ENCODE results near the gene SET.

SET gene

DNA sequence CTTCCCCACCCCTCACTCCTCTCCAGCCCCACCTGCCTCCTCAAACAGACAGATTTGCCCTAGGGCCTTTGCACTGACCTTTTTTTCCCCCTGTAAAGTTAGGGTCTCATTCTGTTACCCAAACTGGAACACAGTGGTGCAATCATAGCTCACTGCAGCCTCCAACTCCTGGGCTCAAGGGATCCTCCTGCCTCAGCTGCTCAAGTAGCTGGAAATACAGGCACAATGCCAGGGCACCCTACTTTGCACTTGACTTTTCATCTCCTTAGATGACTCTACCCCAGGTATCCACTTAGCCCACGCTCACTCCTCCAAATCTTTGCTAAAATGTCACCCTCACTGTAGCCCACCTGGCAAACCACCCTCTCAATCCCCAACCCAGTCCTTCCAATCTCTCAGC, 34.5 kb upstream of the SET start:
- H3K27ac ChIP-seq (replicated peaks): no peak overlapping the region
- no peaks in the 10 kb centered on the region for H3K27me3 ChIP-seq (ENCODE audit: insufficient read depth, poor library complexity, severe bottlenecking)
- no peak overlapping the region for H3K4me3 ChIP-seq (replicated peaks; ENCODE audit: insufficient read depth, low read length)
- TF ChIP-seq POLR2AphosphoS5 (IDR thresholded peaks at IDR 0.05; ENCODE audit: low read depth) (no peak), GABPA (IDR thresholded peaks at IDR 0.05; ENCODE audit: low read depth) (no peak), SPI1 (IDR thresholded peaks at IDR 0.05; ENCODE audit: borderline replicate concordance, low read depth) (no peak), CTCF (IDR thresholded peaks at IDR 0.05; ENCODE audit: insufficient read depth, low read length) (no peak)
- TF ChIP-seq, protein P1, sequence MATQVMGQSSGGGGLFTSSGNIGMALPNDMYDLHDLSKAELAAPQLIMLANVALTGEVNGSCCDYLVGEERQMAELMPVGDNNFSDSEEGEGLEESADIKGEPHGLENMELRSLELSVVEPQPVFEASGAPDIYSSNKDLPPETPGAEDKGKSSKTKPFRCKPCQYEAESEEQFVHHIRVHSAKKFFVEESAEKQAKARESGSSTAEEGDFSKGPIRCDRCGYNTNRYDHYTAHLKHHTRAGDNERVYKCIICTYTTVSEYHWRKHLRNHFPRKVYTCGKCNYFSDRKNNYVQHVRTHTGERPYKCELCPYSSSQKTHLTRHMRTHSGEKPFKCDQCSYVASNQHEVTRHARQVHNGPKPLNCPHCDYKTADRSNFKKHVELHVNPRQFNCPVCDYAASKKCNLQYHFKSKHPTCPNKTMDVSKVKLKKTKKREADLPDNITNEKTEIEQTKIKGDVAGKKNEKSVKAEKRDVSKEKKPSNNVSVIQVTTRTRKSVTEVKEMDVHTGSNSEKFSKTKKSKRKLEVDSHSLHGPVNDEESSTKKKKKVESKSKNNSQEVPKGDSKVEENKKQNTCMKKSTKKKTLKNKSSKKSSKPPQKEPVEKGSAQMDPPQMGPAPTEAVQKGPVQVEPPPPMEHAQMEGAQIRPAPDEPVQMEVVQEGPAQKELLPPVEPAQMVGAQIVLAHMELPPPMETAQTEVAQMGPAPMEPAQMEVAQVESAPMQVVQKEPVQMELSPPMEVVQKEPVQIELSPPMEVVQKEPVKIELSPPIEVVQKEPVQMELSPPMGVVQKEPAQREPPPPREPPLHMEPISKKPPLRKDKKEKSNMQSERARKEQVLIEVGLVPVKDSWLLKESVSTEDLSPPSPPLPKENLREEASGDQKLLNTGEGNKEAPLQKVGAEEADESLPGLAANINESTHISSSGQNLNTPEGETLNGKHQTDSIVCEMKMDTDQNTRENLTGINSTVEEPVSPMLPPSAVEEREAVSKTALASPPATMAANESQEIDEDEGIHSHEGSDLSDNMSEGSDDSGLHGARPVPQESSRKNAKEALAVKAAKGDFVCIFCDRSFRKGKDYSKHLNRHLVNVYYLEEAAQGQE (IDR thresholded peaks at IDR 0.05; ENCODE audit: insufficient replicate concordance, low read depth): no peak
- no peak for DNase-seq (ENCODE audit: low read depth in 1 of 2, low spot score in 1 of 2)

DNA sequence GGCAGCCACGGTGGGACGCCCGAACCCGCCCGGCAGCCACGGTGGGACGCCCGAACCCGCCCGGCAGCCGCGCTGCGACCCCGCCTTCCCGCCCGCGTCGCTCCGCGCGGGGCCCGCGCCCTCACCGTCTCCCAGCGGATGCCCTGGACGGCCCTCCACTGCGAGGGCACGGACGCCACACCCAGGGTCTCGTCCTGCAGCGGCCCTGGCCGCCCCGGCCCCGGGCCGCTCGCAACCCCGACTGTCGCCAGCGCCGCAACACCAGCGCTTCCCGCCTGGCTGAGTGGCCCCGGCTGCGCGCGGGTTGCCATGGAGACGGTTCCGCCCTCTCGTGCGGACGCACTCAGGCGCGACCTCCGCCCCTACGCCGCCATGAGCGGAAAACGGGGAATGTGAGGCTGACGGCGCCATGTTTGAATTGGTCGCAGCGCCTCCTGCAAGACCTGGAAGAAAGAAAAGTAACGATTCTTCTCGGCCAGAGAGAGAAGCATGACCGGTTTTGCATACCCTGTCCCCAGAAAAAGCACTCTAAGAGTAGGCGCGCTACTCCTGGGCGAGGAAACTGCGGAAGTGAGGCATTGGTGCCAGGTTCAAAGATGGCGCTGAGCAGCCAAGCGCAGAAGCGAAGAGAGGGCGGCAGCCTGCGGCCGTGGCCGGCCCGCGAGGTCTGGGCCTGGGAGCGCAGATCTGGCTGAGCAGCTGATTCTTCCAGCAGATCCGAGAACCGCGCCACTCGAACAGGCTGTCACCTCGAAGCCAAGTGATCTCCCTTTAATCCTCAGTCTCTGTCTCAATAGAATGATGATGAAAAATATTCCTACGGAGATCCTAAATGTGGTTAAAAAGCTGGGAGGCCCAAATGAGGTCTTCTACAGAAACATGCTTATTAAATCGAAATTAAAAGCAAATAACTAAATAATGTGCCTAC, 32.3 kb upstream of the SET start, which contains the start of gene DYNC2I2:
TSS of gene DYNC2I2 (minus strand) at position 432 of the 928 bp plus-strand sequence. CDS start at position 311, 121 bp downstream.
- peak; percentile 28; the same call in 1 of the 2 replicates for TF ChIP-seq GABPA (IDR thresholded peaks at IDR 0.05; ENCODE audit: low read depth)
- peak; percentile 71; the same call in 1 of the 2 replicates for TF ChIP-seq POLR2AphosphoS5 (IDR thresholded peaks at IDR 0.05; ENCODE audit: low read depth)
- TF ChIP-seq CTCF (IDR thresholded peaks at IDR 0.05; ENCODE audit: insufficient read depth, low read length): no peak
- TF ChIP-seq, protein P1 (IDR thresholded peaks at IDR 0.05; ENCODE audit: insufficient replicate concordance, low read depth): peak; percentile 72
- TF ChIP-seq SPI1 (IDR thresholded peaks at IDR 0.05; ENCODE audit: borderline replicate concordance, low read depth): peak; percentile 16; the same call in 1 of the 2 replicates
- H3K27me3 ChIP-seq (ENCODE audit: insufficient read depth, poor library complexity, severe bottlenecking): no peaks in the 10 kb centered on the region
- peak; percentile 93 to 96 for DNase-seq (ENCODE audit: low read depth in 1 of 2, low spot score in 1 of 2)
- peak within 1 kb of the TSS; percentile 100 for H3K27ac ChIP-seq (replicated peaks)
- H3K4me3 ChIP-seq (replicated peaks; ENCODE audit: insufficient read depth, low read length): peak within 1 kb of the TSS; percentile 58

- no peak for TF ChIP-seq GABPA (IDR thresholded peaks at IDR 0.05; ENCODE audit: low read depth)
- TF ChIP-seq, protein P1 (IDR thresholded peaks at IDR 0.05; ENCODE audit: insufficient replicate concordance, low read depth): no peak
- no peak for TF ChIP-seq POLR2AphosphoS5 (IDR thresholded peaks at IDR 0.05; ENCODE audit: low read depth)
- TF ChIP-seq SPI1 (IDR thresholded peaks at IDR 0.05; ENCODE audit: borderline replicate concordance, low read depth): no peak
- TF ChIP-seq CTCF (IDR thresholded peaks at IDR 0.05; ENCODE audit: insufficient read depth, low read length): no peak
- DNase-seq (ENCODE audit: low read depth in 1 of 2, low spot score in 1 of 2): no peak
- H3K27ac ChIP-seq (replicated peaks): peak overlapping the region; percentile 100
- no peaks in the 10 kb centered on the region for H3K27me3 ChIP-seq (ENCODE audit: insufficient read depth, poor library complexity, severe bottlenecking)
- H3K4me3 ChIP-seq (replicated peaks; ENCODE audit: insufficient read depth, low read length): 0 out of 2 replicates have a peak overlapping the region, but pooled peaks have one; percentile 58
Measured at GRCh38 chr9:128657344-128657704, 31.7 kb upstream of the SET start.

All from HL-60 (cell line).